ENCODE results near the gene PER1.

The PER1 gene

DNA sequence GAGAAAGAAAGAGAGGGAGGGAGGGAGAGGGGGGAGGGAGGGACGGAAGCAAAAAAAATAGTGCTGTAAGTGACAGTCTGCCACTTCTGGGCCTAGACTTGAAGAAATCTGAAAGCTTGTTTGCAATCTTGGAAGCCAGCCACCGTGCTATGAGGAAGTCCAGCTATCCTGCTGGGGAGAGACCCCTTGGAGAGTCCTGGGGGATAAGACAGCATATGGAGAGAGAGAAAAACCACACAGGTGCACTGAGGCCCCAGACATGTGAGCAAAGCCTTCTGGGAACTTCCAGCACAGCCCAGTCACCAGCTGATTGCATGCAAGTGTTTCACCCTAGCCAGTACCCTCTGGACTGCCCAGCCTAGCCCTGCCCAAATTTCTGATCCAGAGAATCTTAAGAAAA is 52.1 kb downstream of the PER1 start:
- Histone ChIP-seq H3K9me3 (ENCODE audit: insufficient read depth, low read length) (no peaks in the 10 kb centered on the region), H3K4me3 (ENCODE audit: insufficient read depth, low read length, poor library complexity, severe bottlenecking) (no peak overlapping the region), H4K20me1 (ENCODE audit: low read depth, low read length) (no peaks in the 10 kb centered on the region), H3K79me2 (ENCODE audit: insufficient read depth, low read length) (no peaks in the 10 kb centered on the region), H3K9me2 (replicated peaks; ENCODE audit: insufficient read depth, low read length) (no peaks in the 10 kb centered on the region), H3K36me3 (ENCODE audit: low read length) (no peaks in the 10 kb centered on the region), H3K27ac (ENCODE audit: low read depth, low read length) (no peak overlapping the region), H3K9ac (ENCODE audit: low read length) (no peak overlapping the region), H3K27me3 (ENCODE audit: low read length) (no peaks in the 10 kb centered on the region), H3F3A (ENCODE audit: insufficient read depth) (no peaks in the 10 kb centered on the region), H2AFZ (ENCODE audit: low read depth, low read length, severe bottlenecking) (no peak overlapping the region), H3K4me2 (ENCODE audit: low read depth, low read length, poor library complexity, severe bottlenecking) (no peak overlapping the region)
- no peak for TF ChIP-seq CTCF (IDR thresholded peaks at IDR 0.05; ENCODE audit: insufficient read depth, low read length, poor library complexity, severe bottlenecking)

GRCh38 chr17:8096541-8096940 is 55.7 kb downstream of the PER1 start:
- H3K9me2 ChIP-seq (replicated peaks; ENCODE audit: insufficient read depth, low read length), result no peaks in the 10 kb centered on the region
- no peaks in the 10 kb centered on the region for H3K9me3 ChIP-seq (ENCODE audit: insufficient read depth, low read length)
- H4K20me1 ChIP-seq (ENCODE audit: low read depth, low read length), result no peaks in the 10 kb centered on the region
- no peak overlapping the region for H3K9ac ChIP-seq (ENCODE audit: low read length)
- no peaks in the 10 kb centered on the region for H3K79me2 ChIP-seq (ENCODE audit: insufficient read depth, low read length)
- H3K36me3 ChIP-seq (ENCODE audit: low read length), result no peaks in the 10 kb centered on the region
- no peak overlapping the region for H3K4me2 ChIP-seq (ENCODE audit: low read depth, low read length, poor library complexity, severe bottlenecking)
- H3K27ac ChIP-seq (ENCODE audit: low read depth, low read length), result no peak overlapping the region
- no peaks in the 10 kb centered on the region for H3F3A ChIP-seq (ENCODE audit: insufficient read depth)
- H3K4me3 ChIP-seq (ENCODE audit: insufficient read depth, low read length, poor library complexity, severe bottlenecking), result no peak overlapping the region
- TF ChIP-seq CTCF (IDR thresholded peaks at IDR 0.05; ENCODE audit: insufficient read depth, low read length, poor library complexity, severe bottlenecking), result no peak
- no peak for TF ChIP-seq EZH2phosphoT487 (conservative IDR thresholded peaks at IDR 0.05; ENCODE audit: low read length)
- H3K27me3 ChIP-seq (ENCODE audit: low read length), result no peaks in the 10 kb centered on the region
- no peak overlapping the region for H2AFZ ChIP-seq (ENCODE audit: low read depth, low read length, severe bottlenecking)

DNA sequence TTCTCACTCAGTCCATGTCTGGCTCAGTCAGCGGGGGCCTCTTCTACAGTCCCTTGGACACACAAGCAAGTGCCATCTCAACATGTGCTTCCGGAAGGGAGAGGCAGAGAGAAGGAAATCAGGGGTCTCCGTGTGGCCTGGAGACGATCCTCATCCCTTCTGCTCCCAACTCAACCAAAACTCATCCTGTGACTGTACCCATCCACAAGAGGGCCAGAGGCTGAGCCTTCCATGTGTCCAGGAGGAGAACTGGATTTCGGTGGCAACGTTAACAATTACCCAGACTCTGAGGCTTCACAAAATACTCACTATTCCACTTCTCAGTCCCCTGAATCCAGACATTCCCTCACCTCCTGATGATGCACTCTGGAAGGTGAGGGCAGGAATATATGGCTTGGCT is 56.8 kb downstream of the PER1 start:
- Histone ChIP-seq H3K27ac (ENCODE audit: low read depth, low read length) (no peak overlapping the region), H3F3A (ENCODE audit: insufficient read depth) (no peaks in the 10 kb centered on the region), H3K36me3 (ENCODE audit: low read length) (no peaks in the 10 kb centered on the region), H3K4me2 (ENCODE audit: low read depth, low read length, poor library complexity, severe bottlenecking) (no peak overlapping the region), H3K4me3 (ENCODE audit: insufficient read depth, low read length, poor library complexity, severe bottlenecking) (no peak overlapping the region), H2AFZ (ENCODE audit: low read depth, low read length, severe bottlenecking) (no peak overlapping the region), H3K27me3 (ENCODE audit: low read length) (no peaks in the 10 kb centered on the region), H3K9me2 (replicated peaks; ENCODE audit: insufficient read depth, low read length) (no peaks in the 10 kb centered on the region), H3K9me3 (ENCODE audit: insufficient read depth, low read length) (no peaks in the 10 kb centered on the region), H3K9ac (ENCODE audit: low read length) (no peak overlapping the region), H4K20me1 (ENCODE audit: low read depth, low read length) (no peaks in the 10 kb centered on the region), H3K79me2 (ENCODE audit: insufficient read depth, low read length) (no peaks in the 10 kb centered on the region)
- no peak for TF ChIP-seq CTCF (IDR thresholded peaks at IDR 0.05; ENCODE audit: insufficient read depth, low read length, poor library complexity, severe bottlenecking)
- no peak for TF ChIP-seq EZH2phosphoT487 (conservative IDR thresholded peaks at IDR 0.05; ENCODE audit: low read length)
